IgD-negative memory B cell (primary cell): ENCODE data around the gene GABRP. TPM values are rescaled to one million over a fixed set of nuclear protein-coding genes. Genes with fewer than 3 reads are reported as not detected.
"Not testable (repeated sequence)": the region's sequence is repeated elsewhere in the genome, so short reads cannot be mapped to it uniquely, and the experiment has no call there.

Experiments used
- H3K27ac Mint-ChIP-seq, 3 donors: one replicate each; pipeline ENCODE4 v1.8.0; 2020 to 2022; ENCODE audit warnings: mild to moderate bottlenecking in 3 of 3, mixed read lengths in 3 of 3, moderate library complexity in 1 of 3
- H3K27me3 Mint-ChIP-seq: one replicate; pipeline ENCODE4 v1.8.0; 2021; ENCODE audit warnings: mixed read lengths
- H3K36me3 Mint-ChIP-seq: one replicate; pipeline ENCODE4 v1.8.0; 2020; ENCODE audit warnings: mild to moderate bottlenecking, mixed read lengths
- H3K4me1 Mint-ChIP-seq, 3 donors: one replicate each; pipeline ENCODE4 v1.8.0; 2020 to 2022; ENCODE audit warnings: mixed read lengths in 3 of 3, mild to moderate bottlenecking in 1 of 3
- H3K4me3 Mint-ChIP-seq, 4 donors: one replicate each; pipeline ENCODE4 v1.8.0; 2020 to 2022; ENCODE audit warnings: mild to moderate bottlenecking in 4 of 4, mixed read lengths in 4 of 4, moderate library complexity in 3 of 4
- H3K9me3 Mint-ChIP-seq, 3 donors: one replicate each; pipeline ENCODE4 v1.8.0; 2020 to 2021; ENCODE audit warnings: mixed read lengths in 3 of 3, mild to moderate bottlenecking in 1 of 3
- polyA plus RNA-seq: library from polyadenylated mRNA; unstranded; fragments of 300-500 nt; fragmentation: Illumina TruSeq; gene quantifications from one replicate; pipeline ENCODE4 v1.2.3, GENCODE V29; 2021

GABRP gene
- polyA plus RNA-seq, 1 donor from 2014 or later: not detected

- H3K27me3 Mint-ChIP-seq, H3K4me1 Mint-ChIP-seq, H3K27ac Mint-ChIP-seq, H3K4me3 Mint-ChIP-seq, H3K36me3 Mint-ChIP-seq, H3K9me3 Mint-ChIP-seq: not testable (repeated sequence)
Observed at GRCh38 chr5:170762298-170762697, 21.2 kb upstream of the GABRP start.

GRCh38 chr5:170765868-170766267 is 17.7 kb upstream of the GABRP start:
- not testable (repeated sequence) for H3K4me1 Mint-ChIP-seq, H3K9me3 Mint-ChIP-seq, H3K27ac Mint-ChIP-seq, H3K36me3 Mint-ChIP-seq, H3K27me3 Mint-ChIP-seq, H3K4me3 Mint-ChIP-seq

GRCh38 chr5:170769246-170769645 is 14.3 kb upstream of the GABRP start:
- Mint-ChIP-seq H3K9me3 (no peaks in the 10 kb centered on the region), H3K27me3 (peaks cover 5% of the 10 kb centered on the region), H3K4me1 (no peaks in the 10 kb centered on the region), H3K36me3 (no peaks in the 10 kb centered on the region), H3K27ac (no peak overlapping the region), H3K4me3 (peak overlapping the region in 1 of 4 donors; percentile 30)

GRCh38 chr5:170769898-170770416 is 13.6 kb upstream of the GABRP start:
- Mint-ChIP-seq H3K4me3 (no peak overlapping the region), H3K4me1 (no peaks in the 10 kb centered on the region), H3K9me3 (no peaks in the 10 kb centered on the region), H3K27me3 (peaks cover 5% of the 10 kb centered on the region), H3K27ac (no peak overlapping the region), H3K36me3 (no peaks in the 10 kb centered on the region)

- H3K4me3 Mint-ChIP-seq: no peak overlapping the region
- no peak overlapping the region for H3K27ac Mint-ChIP-seq
- H3K9me3 Mint-ChIP-seq: no peaks in the 10 kb centered on the region
- peaks cover 3 to 6% (median 5%) of the 10 kb centered on the region in 3 donors for H3K4me1 Mint-ChIP-seq
- no peaks in the 10 kb centered on the region for H3K36me3 Mint-ChIP-seq
- H3K27me3 Mint-ChIP-seq: peaks cover 5% of the 10 kb centered on the region
Observed at GRCh38 chr5:170771496-170771895, 12.0 kb upstream of the GABRP start.

GRCh38 chr5:170773024-170773985 is 10.2 kb upstream of the GABRP start:
- no peaks in the 10 kb centered on the region for H3K36me3 Mint-ChIP-seq
- no peaks in the 10 kb centered on the region for H3K9me3 Mint-ChIP-seq
- H3K27me3 Mint-ChIP-seq: peaks cover 5% of the 10 kb centered on the region
- H3K27ac Mint-ChIP-seq: peak overlapping the region in 1 of 3 donors; percentile 14
- H3K4me1 Mint-ChIP-seq: peaks cover 5 to 11% (median 8%) of the 10 kb centered on the region in 3 donors
- H3K4me3 Mint-ChIP-seq: no peak overlapping the region

GRCh38 chr5:170774831-170775230 is 8.7 kb upstream of the GABRP start:
- no peaks in the 10 kb centered on the region for H3K36me3 Mint-ChIP-seq
- H3K27me3 Mint-ChIP-seq: peaks cover 5% of the 10 kb centered on the region
- no peaks in the 10 kb centered on the region for H3K9me3 Mint-ChIP-seq
- H3K4me3 Mint-ChIP-seq: no peak overlapping the region
- H3K27ac Mint-ChIP-seq: no peak overlapping the region
- peaks cover 5 to 11% (median 8%) of the 10 kb centered on the region in 3 donors for H3K4me1 Mint-ChIP-seq

- H3K36me3 Mint-ChIP-seq: peaks cover 3% of the 10 kb centered on the region
- peaks cover 0 to 6% (median 2%) of the 10 kb centered on the region in 3 donors for H3K4me1 Mint-ChIP-seq
- peaks cover 2% of the 10 kb centered on the region for H3K27me3 Mint-ChIP-seq
- H3K27ac Mint-ChIP-seq: no peak overlapping the region
- peak overlapping the region in 1 of 4 donors; percentile 0 for H3K4me3 Mint-ChIP-seq
- no peaks in the 10 kb centered on the region for H3K9me3 Mint-ChIP-seq
Observed at GRCh38 chr5:170781946-170782345, 1.6 kb upstream of the GABRP start.

GRCh38 chr5:170782438-170782837 is 1.1 kb upstream of the GABRP start:
- no peak overlapping the region for H3K27ac Mint-ChIP-seq
- peaks cover 3% of the 10 kb centered on the region for H3K36me3 Mint-ChIP-seq
- peaks cover 2% of the 10 kb centered on the region for H3K27me3 Mint-ChIP-seq
- H3K4me3 Mint-ChIP-seq: no peak overlapping the region
- no peaks in the 10 kb centered on the region for H3K9me3 Mint-ChIP-seq
- peaks cover 0 to 5% (median 2%) of the 10 kb centered on the region in 3 donors for H3K4me1 Mint-ChIP-seq

- no peak overlapping the region for H3K27ac Mint-ChIP-seq
- peaks cover 0 to 3% (median 2%) of the 10 kb centered on the region in 3 donors for H3K4me1 Mint-ChIP-seq
- no peaks in the 10 kb centered on the region for H3K9me3 Mint-ChIP-seq
- peaks cover under 1% of the 10 kb centered on the region for H3K36me3 Mint-ChIP-seq
- H3K27me3 Mint-ChIP-seq: peaks cover 3% of the 10 kb centered on the region
- H3K4me3 Mint-ChIP-seq: no peak overlapping the region
Observed at GRCh38 chr5:170785416-170785815, 1.9 kb downstream of the GABRP start.

- Mint-ChIP-seq H3K36me3 (no peaks in the 10 kb centered on the region), H3K4me3 (no peak overlapping the region), H3K4me1 (peaks cover 0 to 2% (median 0%) of the 10 kb centered on the region in 3 donors), H3K9me3 (no peaks in the 10 kb centered on the region), H3K27me3 (peaks cover 3% of the 10 kb centered on the region), H3K27ac (no peak overlapping the region)
Observed at GRCh38 chr5:170787216-170787615, 3.7 kb downstream of the GABRP start.

GRCh38 chr5:170788626-170789304 is 5.2 kb downstream of the GABRP start:
- Mint-ChIP-seq H3K36me3 (no peaks in the 10 kb centered on the region), H3K27ac (no peak overlapping the region), H3K4me1 (peaks cover 0 to 2% (median 0%) of the 10 kb centered on the region in 3 donors), H3K9me3 (no peaks in the 10 kb centered on the region), H3K4me3 (no peak overlapping the region), H3K27me3 (peaks cover 3% of the 10 kb centered on the region)

- Mint-ChIP-seq H3K9me3 (no peaks in the 10 kb centered on the region), H3K4me1 (no peaks in the 10 kb centered on the region)
Observed at GRCh38 chr5:170791325-170791954, 7.9 kb downstream of the GABRP start.

GRCh38 chr5:170792878-170793277 is 9.4 kb downstream of the GABRP start:
- H3K36me3 Mint-ChIP-seq: no peaks in the 10 kb centered on the region
- peaks cover 0 to 5% (median 3%) of the 10 kb centered on the region in 3 donors for H3K4me1 Mint-ChIP-seq
- H3K9me3 Mint-ChIP-seq: no peaks in the 10 kb centered on the region
- H3K4me3 Mint-ChIP-seq: no peak overlapping the region
- no peak overlapping the region for H3K27ac Mint-ChIP-seq
- H3K27me3 Mint-ChIP-seq: peaks cover 2% of the 10 kb centered on the region

More at GRCh38 chr5:170791325-170791954, 7.9 kb downstream of the GABRP start:
- H3K27ac Mint-ChIP-seq: no peak overlapping the region
- no peak overlapping the region for H3K4me3 Mint-ChIP-seq
- peaks cover 3% of the 10 kb centered on the region for H3K27me3 Mint-ChIP-seq
- no peaks in the 10 kb centered on the region for H3K36me3 Mint-ChIP-seq

- peaks cover 2% of the 10 kb centered on the region for H3K27me3 Mint-ChIP-seq
- no peak overlapping the region for H3K27ac Mint-ChIP-seq
- H3K4me3 Mint-ChIP-seq: no peak overlapping the region
- H3K36me3 Mint-ChIP-seq: no peaks in the 10 kb centered on the region
- H3K4me1 Mint-ChIP-seq: peaks cover 0 to 5% (median 3%) of the 10 kb centered on the region in 3 donors
- peaks cover 0 to 2% (median 0%) of the 10 kb centered on the region in 3 donors for H3K9me3 Mint-ChIP-seq
Observed at GRCh38 chr5:170795154-170795553, 11.6 kb downstream of the GABRP start.
